GM21390 (cell line): Measurements from ENCODE around the gene ANO5.

ENCODE experiments used
- ATAC-seq: cut with Tn5 transposase; IDR thresholded peaks from one replicate; pipeline ENCODE4 v1.9.1; 2021; ENCODE audit not compliant: unreplicated experiment

ANO5 gene, protein sequence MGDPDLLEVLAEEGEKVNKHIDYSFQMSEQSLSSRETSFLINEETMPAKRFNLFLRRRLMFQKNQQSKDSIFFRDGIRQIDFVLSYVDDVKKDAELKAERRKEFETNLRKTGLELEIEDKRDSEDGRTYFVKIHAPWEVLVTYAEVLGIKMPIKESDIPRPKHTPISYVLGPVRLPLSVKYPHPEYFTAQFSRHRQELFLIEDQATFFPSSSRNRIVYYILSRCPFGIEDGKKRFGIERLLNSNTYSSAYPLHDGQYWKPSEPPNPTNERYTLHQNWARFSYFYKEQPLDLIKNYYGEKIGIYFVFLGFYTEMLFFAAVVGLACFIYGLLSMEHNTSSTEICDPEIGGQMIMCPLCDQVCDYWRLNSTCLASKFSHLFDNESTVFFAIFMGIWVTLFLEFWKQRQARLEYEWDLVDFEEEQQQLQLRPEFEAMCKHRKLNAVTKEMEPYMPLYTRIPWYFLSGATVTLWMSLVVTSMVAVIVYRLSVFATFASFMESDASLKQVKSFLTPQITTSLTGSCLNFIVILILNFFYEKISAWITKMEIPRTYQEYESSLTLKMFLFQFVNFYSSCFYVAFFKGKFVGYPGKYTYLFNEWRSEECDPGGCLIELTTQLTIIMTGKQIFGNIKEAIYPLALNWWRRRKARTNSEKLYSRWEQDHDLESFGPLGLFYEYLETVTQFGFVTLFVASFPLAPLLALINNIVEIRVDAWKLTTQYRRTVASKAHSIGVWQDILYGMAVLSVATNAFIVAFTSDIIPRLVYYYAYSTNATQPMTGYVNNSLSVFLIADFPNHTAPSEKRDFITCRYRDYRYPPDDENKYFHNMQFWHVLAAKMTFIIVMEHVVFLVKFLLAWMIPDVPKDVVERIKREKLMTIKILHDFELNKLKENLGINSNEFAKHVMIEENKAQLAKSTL

DNA sequence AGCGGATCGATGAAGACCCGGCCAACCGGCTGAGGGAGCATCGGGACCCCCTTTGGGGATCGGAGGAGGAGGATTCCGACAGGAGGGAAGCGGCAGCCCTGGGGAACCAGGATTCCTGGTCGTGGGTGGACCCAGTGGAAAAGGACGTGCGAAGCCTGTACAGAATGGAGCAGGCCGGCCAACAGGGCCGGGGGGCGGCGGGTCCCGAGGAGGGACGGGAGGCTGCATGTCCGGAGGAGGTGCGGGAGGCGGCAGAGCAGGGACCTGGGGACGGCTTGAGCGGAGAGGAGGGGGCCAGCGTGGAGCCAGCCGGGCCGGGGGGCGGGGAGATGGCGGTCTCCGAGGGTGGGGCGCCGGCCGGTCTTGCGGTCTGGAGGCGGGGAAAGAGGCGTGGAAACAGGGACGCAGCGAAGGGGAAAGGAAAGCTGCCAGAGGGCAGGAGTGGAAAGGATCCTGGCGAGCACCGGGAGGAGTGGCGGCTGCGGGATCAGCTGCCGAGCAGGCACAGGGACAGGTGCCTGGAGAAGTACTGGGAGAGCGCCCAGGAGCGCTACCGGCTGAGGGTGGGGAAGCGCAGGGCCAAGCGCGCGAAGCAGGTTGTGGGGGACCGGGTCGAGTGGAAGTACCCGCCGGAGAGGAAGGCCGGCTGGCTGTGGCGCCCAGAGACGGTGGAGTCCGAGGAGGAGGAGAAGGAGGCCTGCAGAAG lies at the start of gene ANO5:
ANO5 (plus strand) TSS at position 444 of the 706 bp plus-strand sequence. CDS start 408 bp downstream, outside the sequence.
- ATAC-seq, result peak; percentile 50

DNA sequence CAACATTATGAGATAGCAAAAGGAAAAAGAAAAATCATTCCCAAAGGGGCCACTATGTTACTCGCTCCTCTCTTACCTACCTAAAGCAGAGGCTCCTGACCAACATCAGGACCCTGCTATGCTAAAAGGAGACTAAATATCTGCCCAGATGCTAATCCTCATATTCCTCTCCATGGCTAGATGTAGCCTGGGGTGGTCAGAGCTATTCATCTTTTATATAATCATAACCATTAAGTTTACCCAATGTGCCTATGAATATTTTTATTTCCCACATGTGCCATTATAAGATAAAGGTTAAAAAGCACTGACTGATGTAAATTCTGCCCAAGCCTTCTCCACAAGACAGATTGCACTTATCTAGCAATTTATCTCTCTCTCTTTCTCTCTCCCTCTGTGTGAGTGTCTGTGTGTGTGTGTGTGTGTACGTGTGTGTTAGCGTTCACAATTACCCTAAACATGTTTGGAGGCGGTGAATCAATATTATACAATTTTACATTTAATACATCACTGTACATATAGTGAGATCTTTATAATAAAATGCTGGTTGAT lies 41.2 kb upstream of the ANO5 start:
- ATAC-seq, result no peak

GRCh38 chr11:22157531-22157930 lies 35.4 kb upstream of the ANO5 start:
- ATAC-seq, result no peak

DNA sequence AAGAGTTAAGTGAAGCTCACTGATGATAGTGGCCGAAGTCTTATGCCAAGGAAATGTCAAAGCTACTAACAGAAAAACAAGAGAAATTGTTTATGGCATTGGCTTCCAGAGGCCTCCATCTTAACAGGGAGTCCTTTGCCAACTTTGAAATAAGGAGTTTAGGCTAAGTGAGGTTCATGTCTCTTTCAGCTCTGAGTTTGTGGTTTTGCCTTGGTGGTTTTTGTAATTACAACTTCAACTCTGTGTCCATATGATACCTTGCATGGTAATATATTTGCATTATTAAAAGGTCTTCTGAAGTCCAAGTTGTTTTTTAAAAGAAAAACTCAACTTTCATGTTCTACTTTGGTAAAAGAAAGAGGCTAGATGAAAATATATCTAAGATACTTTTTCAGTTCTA lies 31.4 kb upstream of the ANO5 start:
- no peak for ATAC-seq

DNA sequence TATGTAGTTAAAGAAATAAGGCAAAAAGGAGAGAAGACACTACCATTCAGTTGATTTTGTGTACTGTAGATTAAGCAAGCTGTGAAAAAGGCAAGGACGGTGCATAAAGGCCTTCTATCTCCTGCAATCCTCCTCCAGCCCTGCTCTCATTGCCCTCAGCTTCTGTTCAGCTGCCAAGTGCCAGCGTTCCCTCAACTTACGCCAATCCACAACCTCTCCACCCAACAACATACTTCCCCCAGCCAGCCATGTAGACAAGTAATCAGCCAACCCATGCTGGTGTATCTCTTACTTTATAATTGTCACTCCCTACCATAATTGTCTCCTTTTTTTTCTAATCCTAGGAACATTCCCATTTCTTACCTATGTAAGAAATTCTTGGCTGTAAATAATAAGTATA lies 30.1 kb upstream of the ANO5 start:
- ATAC-seq, result no peak

- peak; percentile 63 for ATAC-seq
These were observed 29.5 kb upstream of the ANO5 start for GRCh38 chr11:22163394-22163797.

- ATAC-seq, result no peak
These were observed 27.8 kb upstream of the ANO5 start for GRCh38 chr11:22165087-22165486.

GRCh38 chr11:22165759-22166513 lies 26.9 kb upstream of the ANO5 start:
- ATAC-seq, result no peak

DNA sequence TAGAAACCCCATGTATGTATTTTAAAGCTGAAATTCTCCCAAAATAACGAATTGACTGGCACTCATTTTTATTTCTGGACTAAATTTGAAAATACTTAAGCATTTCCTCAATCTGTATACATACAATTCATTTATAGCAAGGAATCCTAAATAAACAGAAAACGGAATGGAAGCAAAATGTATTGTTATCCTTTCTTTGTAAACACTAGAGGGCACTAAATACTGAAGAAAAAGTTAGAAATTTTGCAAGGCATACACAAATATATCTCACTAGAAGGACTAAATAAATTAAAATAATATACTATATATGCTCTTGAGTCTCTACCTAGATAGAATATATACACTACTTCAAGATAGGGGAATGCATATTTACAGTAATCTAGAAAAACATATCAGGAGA lies 23.1 kb upstream of the ANO5 start:
- ATAC-seq, result no peak

- ATAC-seq, result no peak
These were observed 19.4 kb upstream of the ANO5 start for GRCh38 chr11:22173532-22173931.

DNA sequence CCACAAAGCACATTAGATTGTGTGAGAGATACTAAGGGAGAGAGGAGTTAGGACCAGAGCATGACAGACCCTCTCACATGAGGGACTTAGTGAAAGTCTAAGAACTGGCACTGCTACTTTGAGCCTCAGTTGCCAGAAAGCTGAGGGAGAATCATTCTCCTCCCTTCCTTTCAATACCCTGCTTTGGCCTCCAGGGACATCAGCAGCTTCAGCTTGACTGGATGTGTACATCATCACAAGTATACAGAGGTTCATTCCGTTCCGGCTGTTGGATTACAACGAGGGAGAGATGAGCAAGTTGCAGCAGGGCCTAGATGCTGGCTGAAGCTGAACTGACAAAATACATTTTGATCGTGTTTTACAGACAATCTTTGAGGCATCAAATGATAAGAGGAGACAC lies 15.7 kb upstream of the ANO5 start:
- ATAC-seq, result no peak

DNA sequence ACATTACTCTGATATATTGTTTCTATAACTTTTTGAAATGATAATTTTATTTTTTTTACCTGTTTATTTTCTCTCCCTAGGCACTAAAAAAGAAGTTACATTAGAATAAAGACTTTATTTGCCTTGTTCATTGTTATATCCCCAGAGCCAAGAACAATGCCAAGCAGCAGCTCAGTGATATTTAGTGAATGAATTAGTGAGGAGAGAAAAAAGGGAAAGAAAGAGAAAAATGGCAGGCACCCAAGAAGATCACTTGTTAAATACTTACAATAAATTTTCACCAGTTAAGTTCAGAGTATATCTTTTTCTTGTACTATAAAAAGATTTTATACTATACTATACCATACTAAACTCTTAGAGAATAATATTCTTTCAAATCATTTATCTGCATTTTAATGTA lies 13.3 kb upstream of the ANO5 start:
- no peak for ATAC-seq

DNA sequence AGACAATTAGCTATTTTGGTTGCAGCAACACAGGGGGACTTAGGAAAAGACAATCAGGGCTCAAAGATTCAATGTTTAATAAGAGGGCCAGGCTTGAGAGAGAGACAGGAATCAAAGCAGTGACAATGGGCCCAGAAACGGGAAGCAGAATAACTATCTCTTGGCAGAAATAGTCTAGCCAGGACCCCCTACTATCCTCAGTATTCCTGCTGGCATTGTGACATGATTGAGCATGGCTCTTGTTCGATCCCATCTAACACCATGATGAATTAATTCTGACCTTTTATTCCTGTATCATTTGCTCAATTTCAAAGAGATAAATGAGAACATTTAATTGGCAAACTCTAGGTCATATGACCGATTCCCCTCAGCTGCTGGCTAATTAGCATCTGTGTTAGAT lies 12.8 kb upstream of the ANO5 start:
- no peak for ATAC-seq

- ATAC-seq, result no peak
These were observed 3.2 kb upstream of the ANO5 start for GRCh38 chr11:22189660-22190059.

- ATAC-seq, result no peak
These were observed 1.9 kb upstream of the ANO5 start for GRCh38 chr11:22190827-22191463.

DNA sequence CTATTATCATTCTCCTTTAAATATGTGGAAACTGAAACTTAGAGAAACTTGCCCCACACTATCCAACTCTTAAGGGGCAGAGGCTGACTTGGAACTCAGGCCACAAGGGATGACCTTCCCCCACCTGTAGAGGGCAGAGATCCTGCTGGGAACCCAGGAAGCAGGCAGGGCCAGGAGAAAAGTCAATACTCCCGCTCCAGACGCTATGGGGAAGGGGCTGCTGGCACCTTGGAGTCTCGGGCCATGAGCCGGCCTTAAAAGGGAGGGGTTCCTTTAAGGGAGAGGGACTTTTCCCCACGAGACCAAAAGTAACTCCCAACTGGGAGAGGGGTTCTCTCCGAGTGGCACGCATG lies 620 bp upstream of the ANO5 start:
- ATAC-seq, result no peak

DNA sequence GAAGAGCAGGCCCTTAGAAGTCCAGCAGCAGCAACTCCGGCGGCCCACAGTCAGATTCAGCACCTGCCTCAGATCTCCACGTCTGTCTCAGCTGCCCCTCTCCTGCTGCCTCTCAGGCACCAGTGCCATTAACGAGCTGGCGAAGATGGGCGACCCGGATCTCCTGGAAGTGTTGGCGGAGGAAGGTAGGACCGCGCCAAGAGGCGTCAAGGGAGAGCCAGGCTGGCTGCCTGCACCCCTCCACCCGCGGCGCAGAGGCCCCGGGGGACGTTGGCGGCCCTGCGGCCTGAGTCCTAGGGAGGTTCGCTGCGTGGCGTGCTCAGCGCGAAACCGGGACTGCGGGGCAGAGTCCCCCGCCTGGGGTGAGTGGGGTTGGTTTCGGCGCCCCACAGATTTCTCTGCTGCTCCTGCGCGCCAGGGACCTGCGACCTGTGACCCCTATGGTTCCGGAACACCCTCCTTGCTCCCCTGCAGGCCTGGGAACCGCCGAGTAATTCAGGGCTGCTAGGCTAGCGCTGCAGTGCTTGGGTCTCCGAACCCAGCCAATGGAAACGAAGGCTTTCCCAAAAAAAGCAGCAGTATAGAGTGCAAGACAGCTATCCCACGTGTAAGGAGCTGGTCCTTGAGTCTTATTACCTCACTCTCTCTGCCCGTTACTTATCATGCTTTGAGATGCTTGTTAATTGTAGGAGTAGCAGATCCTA lies 615 bp downstream of the ANO5 start:
- peak; percentile 25 for ATAC-seq

GRCh38 chr11:22194306-22194705 lies 1.4 kb downstream of the ANO5 start:
- no peak for ATAC-seq

DNA sequence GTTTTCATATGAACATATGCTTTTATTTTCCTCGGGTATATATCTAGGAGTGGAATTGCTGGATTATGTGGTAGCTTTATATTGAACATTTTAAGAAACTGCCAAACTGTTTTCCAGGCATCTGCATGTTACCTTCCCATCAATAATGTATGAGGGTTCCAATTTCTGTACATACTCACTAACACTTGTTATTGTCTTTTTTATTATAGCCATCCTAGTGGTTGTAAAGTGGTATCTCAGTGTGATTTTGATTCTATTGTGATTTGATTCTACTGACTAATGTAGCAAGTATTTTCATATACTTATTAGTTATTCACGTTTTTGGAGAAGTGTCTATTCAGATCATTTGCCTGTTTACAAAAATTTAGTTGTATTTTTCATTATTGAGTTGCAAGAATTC lies 2.0 kb downstream of the ANO5 start:
- no peak for ATAC-seq
